Adrenal gland (tissue), 12 donors: ENCODE data around the gene MOV10L1. TPM values are rescaled to one million over a fixed set of nuclear protein-coding genes. Genes with fewer than 3 reads are reported as not detected.

Experiments used
- DNase-seq, 7 donors: peaks; one replicate each; pipeline ENCODE4 v3.0.0-alpha.2; 2019 to 2020
- H3K27ac ChIP-seq, 5 donors: fragments of 200-600 bp; sonication (generic) in 4 of 5; 1 replicate in 3 of 5; 2 replicates in 2 of 5; pipeline versions ENCODE4 v1.5.1 to v1.8.0; 2016 to 2020; ENCODE audit warnings: mild to moderate bottlenecking in 1 of 5
- H3K27me3 ChIP-seq: fragments of 200-600 bp; 2 replicates; pipeline ENCODE4 v1.8.0; 2021
- H3K36me3 ChIP-seq, 2 donors: fragments of 200-600 bp; replicated peaks in 1 of 2; 1 replicate in 1 of 2; 2 replicates in 1 of 2; pipeline versions ENCODE4 v1.5.1 to v1.8.0; 2018 to 2022
- H3K4me1 ChIP-seq, 2 donors: fragments of 200-600 bp; replicated peaks in 1 of 2; 1 replicate in 1 of 2; 2 replicates in 1 of 2; pipeline versions ENCODE4 v1.5.1 to v1.8.0; 2018 to 2021
- H3K4me3 ChIP-seq, 4 donors: fragments of 200-600 bp; sonication (generic) in 3 of 4; one replicate each; pipeline ENCODE4 v1.5.1; 2016 to 2018
- H3K9me3 ChIP-seq, 3 donors: fragments of 200-600 bp; sonication (generic) in 1 of 3; replicated peaks in 1 of 3; 1 replicate in 2 of 3; 2 replicates in 1 of 3; pipeline versions ENCODE4 v1.5.1 to v1.8.0; 2016 to 2021
- POLR2A ChIP-seq, 2 donors: fragments of 450-650 bp; IDR thresholded peaks; one replicate each; pipeline ENCODE4 v1.6.1; 2017; ENCODE audit warnings: antibody characterized with exemption in 2 of 2, mild to moderate bottlenecking in 2 of 2, moderate library complexity in 1 of 2
- WGBS, 4 donors: extraction: QIAGEN DNeasy Blood & Tissue Kit in 2 of 4; methylation state at CpG; one replicate each; pipeline versions ENCODE4 v1.1.5 to v1.1.7; 2013 to 2017; 5-methylcytosine and 5-hydroxymethylcytosine counted together
- intact Hi-C, 2 donors: fragments of 100-400 bp; cut with DNase I; formaldehyde crosslinking; loops; one replicate each; pipeline versions ENCODE4 v1.14.1 to v1.15.0; 2022 to 2023
- polyA plus RNA-seq, 3 donors: library from polyadenylated mRNA; stranded (reverse); fragments of 200-250 nt in 2 of 3; fragments of 350-450 nt in 1 of 3; fragmentation: Illumina TruSeq in 1 of 3; extraction: RNeasy Lipid Tissue Mini Kit (QIAGEN cat#74804) in 1 of 3; gene quantifications; one replicate each; pipeline ENCODE4 v1.2.3, GENCODE V29; 2013 to 2014
- total RNA-seq, 9 donors: library from RNA; depleted of rRNA in 4 of 9; stranded (reverse); fragments of >200 nt in 4 of 9; fragments of 120-200 nt in 1 of 9; fragmentation: NEBNext Ultra II Directional in 1 of 9; extraction: Animal tissue kit (Norgen Biotek cat#: 25700) in 1 of 9; gene quantifications; one replicate each; pipeline versions ENCODE4 v1.1.0 to v1.2.4, GENCODE V29; 2013 to 2023
- TF ChIP-seq, protein P1 (sequence below), 6 experiments: fragments of 450-650 bp in 4 of 6; fragments of 200-600 bp in 2 of 6; sonication (generic) in 1 of 6; IDR thresholded peaks; 1 replicate in 5 of 6; 2 replicates in 1 of 6; pipeline versions ENCODE4 v1.5.1 to v1.8.0; 2016 to 2021; ENCODE audit warnings: antibody characterized with exemption in 6 of 6, mild to moderate bottlenecking in 2 of 6, moderate library complexity in 1 of 6
- donor health status: healthy with polysubstance abuse.
- donor health status: Bipolar disorder and iron deficiency.
- donor health status: DM: yes; HTN: yes; CAD: no.
- donor health status: DM: no; HTN: no; CAD: no.
- donor health status: DM: no; HTN: no; CAD: no.
- donor health status: DM: yes; HTN: yes; CAD: no.

MOV10L1 gene
- total and polyA plus RNA-seq, 12 donors = 0.14 to 0.74 (median 0.40) TPM; not detected in 5

DNA sequence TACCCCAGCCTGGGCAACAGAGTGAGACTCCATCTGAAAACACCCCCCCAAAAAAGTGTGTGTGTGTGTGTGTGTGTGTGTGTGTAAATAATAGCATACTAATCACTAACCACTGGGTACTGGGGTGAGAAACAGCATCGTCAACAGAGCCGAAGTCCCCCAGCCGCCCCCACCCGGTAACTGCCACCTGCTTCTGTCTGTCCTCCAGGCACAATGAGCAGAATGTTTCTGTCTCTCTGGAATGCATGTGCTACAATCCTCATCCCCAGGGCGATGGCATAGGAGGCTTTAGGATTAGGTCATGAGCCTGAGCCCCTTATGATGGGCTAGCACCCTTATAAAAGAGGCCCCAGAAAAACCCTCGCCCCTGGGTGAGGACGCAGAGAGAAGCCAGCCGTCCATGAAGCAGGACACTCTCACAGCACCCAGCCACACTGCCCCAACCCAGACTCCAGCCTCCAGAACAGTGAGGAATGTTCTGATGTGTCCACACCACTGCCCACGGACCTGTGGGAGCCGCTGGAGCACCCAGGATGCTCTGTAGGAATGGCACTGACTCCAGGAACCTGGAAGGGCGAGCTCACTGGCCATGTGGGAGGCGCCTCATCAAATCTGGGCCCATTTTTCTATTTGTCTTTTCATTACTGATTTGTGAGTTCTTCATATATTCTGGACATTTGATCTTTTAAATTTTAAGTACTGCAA, 41.6 kb upstream of the MOV10L1 start:
- Histone ChIP-seq H3K4me1 (no peaks in the 10 kb centered on the region), H3K27ac (no peak overlapping the region), H3K27me3 (peaks cover 26% of the 10 kb centered on the region), H3K36me3 (no peaks in the 10 kb centered on the region), H3K9me3 (no peaks in the 10 kb centered on the region), H3K4me3 (no peak overlapping the region)
- WGBS, 4 donors = 76 to 86% (median 80%) methylated on average over 8 to 12 of the region's 12 CpGs
- DNase-seq = no peak
- TF ChIP-seq POLR2A (IDR thresholded peaks at IDR 0.05) = no peak
- TF ChIP-seq, protein P1, sequence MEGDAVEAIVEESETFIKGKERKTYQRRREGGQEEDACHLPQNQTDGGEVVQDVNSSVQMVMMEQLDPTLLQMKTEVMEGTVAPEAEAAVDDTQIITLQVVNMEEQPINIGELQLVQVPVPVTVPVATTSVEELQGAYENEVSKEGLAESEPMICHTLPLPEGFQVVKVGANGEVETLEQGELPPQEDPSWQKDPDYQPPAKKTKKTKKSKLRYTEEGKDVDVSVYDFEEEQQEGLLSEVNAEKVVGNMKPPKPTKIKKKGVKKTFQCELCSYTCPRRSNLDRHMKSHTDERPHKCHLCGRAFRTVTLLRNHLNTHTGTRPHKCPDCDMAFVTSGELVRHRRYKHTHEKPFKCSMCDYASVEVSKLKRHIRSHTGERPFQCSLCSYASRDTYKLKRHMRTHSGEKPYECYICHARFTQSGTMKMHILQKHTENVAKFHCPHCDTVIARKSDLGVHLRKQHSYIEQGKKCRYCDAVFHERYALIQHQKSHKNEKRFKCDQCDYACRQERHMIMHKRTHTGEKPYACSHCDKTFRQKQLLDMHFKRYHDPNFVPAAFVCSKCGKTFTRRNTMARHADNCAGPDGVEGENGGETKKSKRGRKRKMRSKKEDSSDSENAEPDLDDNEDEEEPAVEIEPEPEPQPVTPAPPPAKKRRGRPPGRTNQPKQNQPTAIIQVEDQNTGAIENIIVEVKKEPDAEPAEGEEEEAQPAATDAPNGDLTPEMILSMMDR (IDR thresholded peaks at IDR 0.05) = no peak
- intact Hi-C loops = no loop called here

- H3K27me3 ChIP-seq = peaks cover 26% of the 10 kb centered on the region
- TF ChIP-seq POLR2A (IDR thresholded peaks at IDR 0.05) = no peak
- TF ChIP-seq, protein P1 (IDR thresholded peaks at IDR 0.05) = no peak
- 81 to 85% (median 83%) methylated on average over 6 to 17 of the region's 17 CpGs for WGBS, 4 donors
These were observed 41.0 kb upstream of the MOV10L1 start for GRCh38 chr22:50048836-50049235.

GRCh38 chr22:50049299-50050195, 40.3 kb upstream of the MOV10L1 start:
- intact Hi-C loops = no loop called here
- H3K27me3 ChIP-seq = peaks cover 26% of the 10 kb centered on the region
- TF ChIP-seq POLR2A (IDR thresholded peaks at IDR 0.05) = no peak
- TF ChIP-seq, protein P1 (IDR thresholded peaks at IDR 0.05) = no peak
- 83 to 87% (median 84%) methylated on average over 27 to 36 of the region's 36 CpGs for WGBS, 4 donors
- no peaks in the 10 kb centered on the region for H3K9me3 ChIP-seq
- H3K36me3 ChIP-seq = no peaks in the 10 kb centered on the region
- no peak overlapping the region for H3K4me3 ChIP-seq
- DNase-seq = no peak
- no peaks in the 10 kb centered on the region for H3K4me1 ChIP-seq
- no peak overlapping the region for H3K27ac ChIP-seq

More at GRCh38 chr22:50048836-50049235, 41.0 kb upstream of the MOV10L1 start:
- no peak overlapping the region for H3K4me3 ChIP-seq
- no peak for DNase-seq
- no peaks in the 10 kb centered on the region for H3K4me1 ChIP-seq
- H3K9me3 ChIP-seq = no peaks in the 10 kb centered on the region
- H3K27ac ChIP-seq = no peak overlapping the region
- intact Hi-C loops = no loop called here
- no peaks in the 10 kb centered on the region for H3K36me3 ChIP-seq

- intact Hi-C loops = no loop called here
- WGBS, 4 donors = 83 to 95% (median 88%) methylated on average over 9 to 18 of the region's 18 CpGs
- H3K36me3 ChIP-seq = no peaks in the 10 kb centered on the region
- no peak overlapping the region for H3K4me3 ChIP-seq
- H3K27me3 ChIP-seq = peaks cover 7% of the 10 kb centered on the region
- no peak overlapping the region for H3K27ac ChIP-seq
- H3K9me3 ChIP-seq = no peaks in the 10 kb centered on the region
- no peaks in the 10 kb centered on the region for H3K4me1 ChIP-seq
- TF ChIP-seq POLR2A (IDR thresholded peaks at IDR 0.05) = no peak
- TF ChIP-seq, protein P1 (IDR thresholded peaks at IDR 0.05) = no peak
- no peak for DNase-seq
These were observed 37.9 kb upstream of the MOV10L1 start for GRCh38 chr22:50051930-50052329.
